ENCODE measurements around the gene CHIT1. TPM values are rescaled to one million over a fixed set of nuclear protein-coding genes. Genes with fewer than 3 reads are reported as not detected.
A peak's percentile ranks its signal among the peaks of the same experiment; 100 is the strongest.

CHIT1 gene
- total and polyA plus RNA-seq, 2 of the 8 experiments (the other 6 are each of a cell fraction or from before 2014, with no cell fraction given) = not detected

DNA sequence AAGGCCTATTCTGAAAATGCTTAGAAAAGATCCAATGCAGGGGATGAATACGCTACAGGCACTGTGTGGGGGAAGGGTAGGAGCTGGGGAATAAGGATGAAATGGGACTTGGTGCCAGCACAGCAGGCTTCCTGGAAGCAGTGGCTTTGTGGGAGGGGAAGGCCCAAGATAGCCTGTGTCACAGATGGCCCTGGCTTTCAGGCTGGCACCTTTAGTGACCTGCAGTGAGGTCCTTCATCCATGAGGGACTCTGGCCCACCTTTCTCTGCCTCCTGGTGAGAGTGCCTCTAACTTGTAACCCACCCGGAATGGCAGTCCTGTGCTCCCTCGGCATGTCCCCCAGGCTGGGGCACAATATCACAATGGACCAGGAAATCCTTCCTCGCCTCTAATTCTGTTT is 43.9 kb downstream of the CHIT1 start:
- Histone ChIP-seq H4K20me1 (replicated peaks in 1 of 2; ENCODE audit: control insufficient read depth in 1 of 2, insufficient read depth in 2 of 2, low read length in 2 of 2) (no peaks in the 10 kb centered on the region), H4K91ac (replicated peaks; ENCODE audit: insufficient read length, low read length) (no peak overlapping the region), H4K8ac (ENCODE audit: extremely low read depth, insufficient read depth, low read length) (peak overlapping the region; percentile 74), H2AK5ac (ENCODE audit: low read depth, low read length) (no peak overlapping the region), H3K56ac (replicated peaks; ENCODE audit: insufficient read length, low read depth, low read length) (no peak overlapping the region), H3K4ac (replicated peaks; ENCODE audit: insufficient read length, low read depth, low read length) (peak overlapping the region; percentile 23), H2AFZ (ENCODE audit: low read length) (no peak overlapping the region), H3K9ac (replicated peaks in 1 of 4; ENCODE audit: extremely low read depth in 1 of 4, low read depth in 3 of 4, low read length in 3 of 4) (no peak overlapping the region), H3K23me2 (ENCODE audit: low read depth, low read length) (no peaks in the 10 kb centered on the region), H2BK15ac (ENCODE audit: low read length) (peak overlapping the region; percentile 55; the same call in 1 of the 2 replicates), H3K14ac (ENCODE audit: insufficient read length) (no peak overlapping the region), H3K79me2 (ENCODE audit: control insufficient read depth in 1 of 2, insufficient read depth in 2 of 2, low read length in 2 of 2) (no peaks in the 10 kb centered on the region), H3K4me2 (ENCODE audit: insufficient read depth in 1 of 2, low read depth in 2 of 2, low read length in 2 of 2) (no peak overlapping the region), H3K27me3 (replicated peaks in 1 of 4; ENCODE audit: control insufficient read depth in 3 of 4, extremely low read depth in 1 of 4, insufficient read depth in 3 of 4, low read length in 3 of 4) (no peaks in the 10 kb centered on the region), H2BK20ac (ENCODE audit: low read length) (0 out of 2 replicates have a peak overlapping the region, but pooled peaks have one; percentile 29), H2BK5ac (ENCODE audit: low read depth, low read length) (no peak overlapping the region), H3K79me1 (ENCODE audit: low read depth, low read length) (no peaks in the 10 kb centered on the region), H2BK120ac (replicated peaks; ENCODE audit: low read depth, low read length) (peak overlapping the region; percentile 45), H3K4me1 (replicated peaks in 1 of 4; ENCODE audit: control insufficient read depth in 3 of 4, insufficient read depth in 4 of 4, low read length in 3 of 4) (peaks cover 6 to 17% (median 11%) of the 10 kb centered on the region in 4 experiments), H4K5ac (ENCODE audit: insufficient read length, low read depth, low read length) (no peak overlapping the region), H3K4me3 (ENCODE audit: extremely low read depth in 1 of 4, insufficient read depth in 2 of 4, low read depth in 3 of 4, low read length in 4 of 4) (no peak overlapping the region), H3K36me3 (ENCODE audit: control insufficient read depth in 2 of 4, insufficient read depth in 4 of 4, low read length in 3 of 4) (no peaks in the 10 kb centered on the region), H3K18ac (ENCODE audit: extremely low read depth, low read length) (peak overlapping the region; percentile 55; the same call in 1 of the 2 replicates), H3K9me3 (ENCODE audit: insufficient read depth in 2 of 2, low read depth in 1 of 2, low read length in 1 of 2) (no peaks in the 10 kb centered on the region), H3K27ac (ENCODE audit: low read depth, low read length) (no peak overlapping the region), H2BK12ac (ENCODE audit: low read depth, low read length) (no peak overlapping the region; the same call in 1 of the 2 replicates), H3K23ac (ENCODE audit: insufficient read length) (no peak overlapping the region)
- no peak for DNase-seq (ENCODE audit: low read depth in 1 of 2, low spot score in 2 of 2)
- CTCF ChIA-PET (ENCODE audit: partially characterized antibody) = interaction anchor here (0.6 to 6.1 kb wide), 13 partner anchors 10 to 145 kb away, joined by 3 to 64 read pairs (median 4); partner anchors contain the start of genes ADORA1 and MYBPH
- POLR2A ChIA-PET (ENCODE audit: partially characterized antibody) = interaction anchor here (0.7 to 0.8 kb wide), 2 partner anchors 122 to 359 kb away, joined by 3 read pairs; no protein-coding TSS in a partner anchor
- 82% methylated on average over 4 of the region's 4 CpGs; no CpG with 5 or more reads in 1 of the 2 experiments for WGBS, 2 experiments (ENCODE audit: extremely low coverage in 1 of 2, insufficient coverage in 1 of 2, insufficient read length in 1 of 2, insufficient replicate concordance in 2 of 2, low coverage in 1 of 2, low lambda C conversion rate in 2 of 2, missing lambda C conversion rate in 1 of 2)
- FAIRE-seq = no peak
- TF ChIP-seq NANOG (IDR thresholded peaks at IDR 0.05; ENCODE audit: insufficient read depth, low read depth, low read length, poor library complexity, severe bottlenecking) (no peak), CEBPB (IDR thresholded peaks at IDR 0.05; ENCODE audit: low read depth, low read length) (no peak), ATF3 (IDR thresholded peaks at IDR 0.05; ENCODE audit: insufficient read depth, low read depth, low read length) (no peak), PHF8 (conservative IDR thresholded peaks at IDR 0.05; ENCODE audit: low read depth, low read length) (no peak), ZNF274 (IDR thresholded peaks at IDR 0.05; ENCODE audit: borderline replicate concordance, extremely low read depth, low read length) (no peak), BACH1 (IDR thresholded peaks at IDR 0.05; ENCODE audit: low read length) (no peak)
- TF ChIP-seq, protein P1, sequence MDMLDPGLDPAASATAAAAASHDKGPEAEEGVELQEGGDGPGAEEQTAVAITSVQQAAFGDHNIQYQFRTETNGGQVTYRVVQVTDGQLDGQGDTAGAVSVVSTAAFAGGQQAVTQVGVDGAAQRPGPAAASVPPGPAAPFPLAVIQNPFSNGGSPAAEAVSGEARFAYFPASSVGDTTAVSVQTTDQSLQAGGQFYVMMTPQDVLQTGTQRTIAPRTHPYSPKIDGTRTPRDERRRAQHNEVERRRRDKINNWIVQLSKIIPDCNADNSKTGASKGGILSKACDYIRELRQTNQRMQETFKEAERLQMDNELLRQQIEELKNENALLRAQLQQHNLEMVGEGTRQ (IDR thresholded peaks at IDR 0.05; ENCODE audit: low read length) = no peak

Data from H1 (cell line).